A549 (cell line): ENCODE results near the gene CDHR5. TPM values are rescaled to one million over a fixed set of nuclear protein-coding genes. Genes with fewer than 3 reads are reported as not detected.

Experiments
- ATAC-seq, 2 experiments: fragments of 200-7000 bp in 1 of 2; fragments of >200 bp in 1 of 2; cut with Nextera tagmentation in 1 of 2; cut with Tn5 transposase in 1 of 2; 3 replicates each; pipeline versions ENCODE4 v1.8.0 to v1.9.1; 2018 to 2020; ENCODE audit warnings: mild to moderate bottlenecking in 1 of 2, moderate library complexity in 1 of 2
- CTCF ChIA-PET: fragments of 300-600 bp; sonication (Branson Sonifier 250); formaldehyde crosslinking; extraction: SDS; loops from one replicate; lab custom pipeline; 2021; ENCODE audit warnings: antibody characterized with exemption, inconsistent platforms; lab: Yijun Ruan, JAX
- POLR2A ChIA-PET: fragments of 350-600 bp; formaldehyde crosslinking; extraction: SDS; loops from one replicate; lab custom pipeline; 2021; ENCODE audit warnings: antibody characterized with exemption, inconsistent platforms; lab: Yijun Ruan, JAX
- DNase-seq, 2 experiments: peaks; one replicate each; pipeline versions ENCODE4 v3.0.0 to v3.0.0-alpha.2; 2011 to 2016; ENCODE audit warnings: low read depth in 1 of 2, low spot score in 1 of 2
- FAIRE-seq: peaks from 2 replicates; lab custom pipeline; 2011; peaks lifted over from hg19 to GRCh38; lab: Jason Lieb, UNC
- H3K27ac ChIP-seq, 2 experiments: fragments of >200 bp; sonication (Bioruptor Twin); formaldehyde crosslinking; 3 replicates each; pipeline ENCODE4 v1.5.1; 2016 to 2017
- H3K4me1 ChIP-seq: fragments of >200 bp; sonication (Bioruptor Twin); formaldehyde crosslinking; 3 replicates; pipeline ENCODE4 v1.6.1; 2016
- H3K4me2 ChIP-seq: fragments of >200 bp; sonication (Bioruptor Twin); formaldehyde crosslinking; 3 replicates; pipeline ENCODE4 v1.6.1; 2016
- H3K4me3 ChIP-seq: fragments of >200 bp; sonication (Bioruptor Twin); formaldehyde crosslinking; 3 replicates; pipeline ENCODE4 v1.5.1; 2016
- H3K9me3 ChIP-seq: fragments of >200 bp; sonication (Bioruptor Twin); formaldehyde crosslinking; 3 replicates; pipeline ENCODE4 v1.6.1; 2016
- BHLHE40 ChIP-seq: IDR thresholded peaks from 2 replicates; pipeline ENCODE4 v1.6.1; 2012; ENCODE audit warnings: low read depth, low read length, inconsistent platforms
- CBX2 ChIP-seq: fragments of 200-600 bp; sonication (generic); IDR thresholded peaks from 2 replicates; pipeline ENCODE4 v1.6.1; 2016; ENCODE audit warnings: low read depth, mild to moderate bottlenecking, borderline replicate concordance
- CBX8 ChIP-seq: fragments of 200-600 bp; sonication (generic); IDR thresholded peaks from 2 replicates; pipeline ENCODE4 v1.6.1; 2016
- CHD2 ChIP-seq: fragments of 150-350 bp; IDR thresholded peaks from 2 replicates; pipeline ENCODE4 v1.6.1; 2014; ENCODE audit warnings: low read length; ENCODE audit not compliant: partially characterized antibody
- EHMT2 ChIP-seq: fragments of 200-600 bp; sonication (generic); IDR thresholded peaks from 2 replicates; pipeline ENCODE4 v1.6.1; 2016; ENCODE audit warnings: antibody characterized with exemption, low read depth, mild to moderate bottlenecking, moderate library complexity
- ELK1 ChIP-seq: fragments of 150-350 bp; IDR thresholded peaks from 2 replicates; pipeline ENCODE4 v1.6.1; 2014; ENCODE audit warnings: low read depth, mild to moderate bottlenecking, low read length
- ESRRA ChIP-seq: fragments of 150-350 bp; IDR thresholded peaks from 2 replicates; pipeline ENCODE4 v1.6.1; 2014; ENCODE audit warnings: mild to moderate bottlenecking, low read length, borderline replicate concordance
- FOSL2 ChIP-seq, 2 experiments: fragments of 450-650 bp in 1 of 2; fragments of >200 bp in 1 of 2; sonication (Bioruptor Twin) in 1 of 2; formaldehyde crosslinking; IDR thresholded peaks; 2 replicates each; pipeline versions ENCODE4 v1.5.0 to v1.6.1; 2016 to 2020; ENCODE audit warnings: mild to moderate bottlenecking in 1 of 2, moderate library complexity in 1 of 2
- FOXS1 ChIP-seq: fragments of 250-450 bp; sonication (Bioruptor Pico); IDR thresholded peaks from 2 replicates; pipeline ENCODE4 v1.5.0; 2020; ENCODE audit warnings: mild to moderate bottlenecking, moderate library complexity
- HMGXB4 ChIP-seq: fragments of 250-450 bp; sonication (Bioruptor Pico); IDR thresholded peaks from 2 replicates; pipeline ENCODE4 v1.5.0; 2021; ENCODE audit warnings: mild to moderate bottlenecking, moderate library complexity, borderline replicate concordance
- HOXA7 ChIP-seq: fragments of 250-450 bp; sonication (Bioruptor Pico); IDR thresholded peaks from 2 replicates; pipeline ENCODE4 v1.5.0; 2020; ENCODE audit warnings: mild to moderate bottlenecking, moderate library complexity
- HOXB13 ChIP-seq: fragments of 250-450 bp; sonication (Bioruptor Pico); IDR thresholded peaks from 2 replicates; pipeline ENCODE4 v1.5.0; 2020; ENCODE audit warnings: low read depth, mild to moderate bottlenecking, moderate library complexity
- KDM5A ChIP-seq: fragments of 200-600 bp; sonication (generic); IDR thresholded peaks from 2 replicates; pipeline ENCODE4 v1.6.1; 2016; ENCODE audit warnings: antibody characterized with exemption, mild to moderate bottlenecking
- MAX ChIP-seq: IDR thresholded peaks from 2 replicates; pipeline ENCODE4 v1.6.1; 2012
- MYC ChIP-seq: IDR thresholded peaks from 2 replicates; pipeline ENCODE4 v1.6.1; 2012; ENCODE audit warnings: mild to moderate bottlenecking, inconsistent platforms, low read length, improper control_type of control experiment, borderline replicate concordance
- NPAS2 ChIP-seq: fragments of 250-450 bp; sonication (Bioruptor Pico); IDR thresholded peaks from 2 replicates; pipeline ENCODE4 v1.8.0; 2022; ENCODE audit warnings: mild to moderate bottlenecking, moderate library complexity, borderline replicate concordance
- NR3C1 ChIP-seq: fragments of >200 bp; sonication (Bioruptor Twin); formaldehyde crosslinking; IDR thresholded peaks from 3 replicates; pipeline ENCODE4 v1.6.1; 2017
- PBX3 ChIP-seq: IDR thresholded peaks from 2 replicates; pipeline ENCODE4 v1.6.1; 2012
- PHF8 ChIP-seq: fragments of 200-600 bp; sonication (generic); IDR thresholded peaks from 2 replicates; pipeline ENCODE4 v1.6.1; 2016; ENCODE audit warnings: low read depth, mild to moderate bottlenecking, antibody characterized with exemption, moderate library complexity, borderline replicate concordance
- POLR2A ChIP-seq: IDR thresholded peaks from 2 replicates; pipeline ENCODE4 v1.6.1; 2012; ENCODE audit warnings: mild to moderate bottlenecking, low read length
- RAD21 ChIP-seq, 2 experiments: fragments of >200 bp in 1 of 2; sonication (Bioruptor Twin) in 1 of 2; formaldehyde crosslinking in 1 of 2; IDR thresholded peaks in 1 of 2; conservative IDR thresholded peaks in 1 of 2; 2 replicates in 1 of 2; 3 replicates in 1 of 2; pipeline ENCODE4 v1.6.1; 2012 to 2018; ENCODE audit warnings: inconsistent platforms in 1 of 2
- RARB ChIP-seq: fragments of 250-450 bp; sonication (Bioruptor Pico); IDR thresholded peaks from 2 replicates; pipeline ENCODE4 v1.8.0; 2021; ENCODE audit warnings: mild to moderate bottlenecking, moderate library complexity
- RNF2 ChIP-seq: fragments of 200-600 bp; sonication (generic); IDR thresholded peaks from 2 replicates; pipeline ENCODE4 v1.6.1; 2016; ENCODE audit warnings: low read depth, mild to moderate bottlenecking, antibody characterized with exemption, moderate library complexity, borderline replicate concordance
- SMC3 ChIP-seq: fragments of >200 bp; sonication (Bioruptor Twin); formaldehyde crosslinking; IDR thresholded peaks from 3 replicates; pipeline ENCODE4 v1.6.1; 2018; ENCODE audit warnings: inconsistent platforms
- ZC3H11A ChIP-seq: fragments of 450-650 bp; IDR thresholded peaks from 2 replicates; pipeline ENCODE4 v1.6.1; 2014; ENCODE audit warnings: antibody characterized with exemption, mild to moderate bottlenecking
- ZNF302 ChIP-seq: fragments of 250-450 bp; sonication (Bioruptor Pico); IDR thresholded peaks from 2 replicates; pipeline ENCODE4 v1.9.0; 2021; ENCODE audit warnings: inconsistent platforms, mild to moderate bottlenecking, moderate library complexity
- ZSCAN20 ChIP-seq: fragments of 250-450 bp; sonication (Bioruptor Pico); IDR thresholded peaks from 2 replicates; pipeline ENCODE4 v1.8.0; 2022; ENCODE audit warnings: mild to moderate bottlenecking, moderate library complexity
- WGBS: methylation state at CpG from one replicate; pipeline ENCODE4 v1.1.6; 2017; ENCODE audit errors: missing lambda C conversion rate; 5-methylcytosine and 5-hydroxymethylcytosine counted together
- polyA minus RNA-seq: library from RNA; depleted of rRNA, polyadenylated mRNA; stranded (reverse); fragments of >200 nt; gene quantifications from 2 replicates; pipeline ENCODE4 v1.2.3, GENCODE V29; 2011; rRNA and poly(A)+ RNA removed
- polyA plus RNA-seq, 4 experiments: library from polyadenylated mRNA; depleted of rRNA in 3 of 4; stranded (reverse); fragments of >200 nt; fragmentation: RNase III in 1 of 4; extraction: RNeasy Plus Mini Kit Qiagen cat#74134 plus additional on column Dnase treatment in 1 of 4; gene quantifications; 2 replicates in 3 of 4; 3 replicates in 1 of 4; pipeline ENCODE4 v1.2.3, GENCODE V29; 2011 to 2017

Gene CDHR5
- polyA plus RNA-seq (2011; rRNA removed): 0.12 and 0.26 TPM in 2 replicates
- 0.03 and 0.07 TPM in 2 replicates for polyA plus RNA-seq (2012; cell fraction: cytosol; rRNA removed)
- 0.32 and 0.53 TPM in 2 replicates for polyA plus RNA-seq (2012; cell fraction: nucleus; rRNA removed)
- polyA plus RNA-seq (2017; fragmentation: RNase III; extraction: RNeasy Plus Mini Kit Qiagen cat#74134 plus additional on column Dnase treatment): 0.07 to 0.08 TPM (median 0.07 TPM) in 3 replicates
- not detected in 2 replicates for polyA minus RNA-seq

GRCh38 chr11:624705-625635 is at the start of gene CDHR5:
CDHR5 (minus strand) TSS chr11:624955; CDS start chr11:624902, 53 bp downstream.
- H3K4me1 ChIP-seq: peaks cover 26% of the 10 kb centered on the region
- FAIRE-seq: no peak
- WGBS: 86% methylated on average over 17 of the region's 33 CpGs
- ChIA-PET POLR2A (no interaction called here), CTCF (interaction anchor here (0.6 to 1.6 kb wide), 3 partner anchors 16 to 61 kb away, joined by 3 read pairs; no protein-coding TSS in a partner anchor)
- H3K4me2 ChIP-seq: peak within 1 kb of the TSS; percentile 34; the same call in 1 of the 3 replicates
- H3K27ac ChIP-seq: peak within 1 kb of the TSS in 1 of 2 experiments; percentile 70; a peak in 3 of 6 replicates
- H3K4me3 ChIP-seq: no peak within 1 kb of the TSS
- TF ChIP-seq ESRRA (no peak), FOSL2 (IDR thresholded peaks at IDR 0.05) (no peak), FOSL2 (CRISPR knock-in tag; IDR thresholded peaks at IDR 0.05) (no peak), HOXA7 (no peak), FOXS1 (no peak), PHF8 (no peak), ELK1 (no peak), RNF2 (no peak), MAX (no peak), ZC3H11A (no peak), ZNF302 (CRISPR knock-in tag) (no peak)
- H3K9me3 ChIP-seq: no peaks in the 10 kb centered on the region
- ATAC-seq: peak; percentile 15 to 32; a peak in 4 of 6 replicates
- DNase-seq: no peak

GRCh38 chr11:674406-674805 is 49.7 kb upstream of the CDHR5 start:
- Histone ChIP-seq H3K27ac (no peak overlapping the region), H3K9me3 (no peaks in the 10 kb centered on the region), H3K4me2 (no peak overlapping the region)
- ATAC-seq: no peak
- no peak for FAIRE-seq
- POLR2A ChIA-PET: no interaction called here
- WGBS: 94% methylated on average over 17 of the region's 17 CpGs
- TF ChIP-seq BHLHE40: no peak
- no peak for TF ChIP-seq ZNF302 (CRISPR knock-in tag)
- TF ChIP-seq RAD21 (conservative IDR thresholded peaks at IDR 0.05 in 1 of 2, IDR thresholded peaks at IDR 0.05 in 1 of 2): no peak
- no peak for TF ChIP-seq FOSL2 (IDR thresholded peaks at IDR 0.05)
- no peak for TF ChIP-seq FOSL2 (CRISPR knock-in tag; IDR thresholded peaks at IDR 0.05)
- no peak for TF ChIP-seq CBX2
- no peak for TF ChIP-seq RARB (CRISPR knock-in tag)
- TF ChIP-seq NPAS2: no peak
- TF ChIP-seq, all 56 proteins: peak for 0
- DNase-seq: no peak
- Histone ChIP-seq H3K4me3 (no peak overlapping the region), H3K4me1 (no peaks in the 10 kb centered on the region)
- CTCF ChIA-PET: interaction anchor here (1.1 to 3.8 kb wide), 5 partner anchors 8 to 62 kb away, joined by 3 to 26 read pairs (median 10); no protein-coding TSS in a partner anchor

GRCh38 chr11:673866-674265 is 49.1 kb upstream of the CDHR5 start:
- 93% methylated on average over 8 of the region's 8 CpGs for WGBS
- ATAC-seq: no peak
- H3K4me2 ChIP-seq: no peak overlapping the region
- TF ChIP-seq SMC3: no peak
- no peak for TF ChIP-seq HMGXB4 (CRISPR knock-in tag)
- no peak for TF ChIP-seq HOXB13 (CRISPR knock-in tag)
- no peak for TF ChIP-seq PBX3
- TF ChIP-seq RARB (CRISPR knock-in tag): no peak
- TF ChIP-seq KDM5A: no peak
- TF ChIP-seq MYC: no peak
- no peak for TF ChIP-seq POLR2A
- TF ChIP-seq CHD2: no peak
- TF ChIP-seq ZSCAN20 (CRISPR knock-in tag): no peak
- no peak for TF ChIP-seq RAD21 (conservative IDR thresholded peaks at IDR 0.05 in 1 of 2, IDR thresholded peaks at IDR 0.05 in 1 of 2)
- no peak for TF ChIP-seq CBX8
- TF ChIP-seq NR3C1: no peak
- TF ChIP-seq EHMT2: no peak
- TF ChIP-seq MAX: no peak
- no peaks in the 10 kb centered on the region for H3K4me1 ChIP-seq
- CTCF ChIA-PET: interaction anchor here (0.9 to 3.8 kb wide), 6 partner anchors 9 to 155 kb away, joined by 3 to 26 read pairs (median 8); no protein-coding TSS in a partner anchor
- no peak overlapping the region for H3K4me3 ChIP-seq
- no peaks in the 10 kb centered on the region for H3K9me3 ChIP-seq
- FAIRE-seq: no peak
- POLR2A ChIA-PET: no interaction called here
- H3K27ac ChIP-seq: no peak overlapping the region
- no peak for DNase-seq
